Skeletal muscle tissue (tissue), 4 donors: ENCODE measurements around the gene OR2B2. TPM values are rescaled to one million over a fixed set of nuclear protein-coding genes. Genes with fewer than 3 reads are reported as not detected.
"Not testable (repeated sequence)": the region's sequence is repeated elsewhere in the genome, so short reads cannot be mapped to it uniquely, and the experiment has no call there.

Source experiments
- H3K27ac ChIP-seq: one replicate; pipeline ENCODE4 v1.7.0; 2013; ENCODE audit warnings: mild to moderate bottlenecking, low read depth, low read length, inconsistent platforms
- H3K27me3 ChIP-seq, 3 donors: one replicate each; pipeline ENCODE4 v1.7.0; 2013; ENCODE audit warnings: low read length in 3 of 3; ENCODE audit not compliant: control insufficient read depth in 3 of 3, insufficient read depth in 3 of 3
- H3K36me3 ChIP-seq, 3 donors: one replicate each; pipeline ENCODE4 v1.7.0; 2013; ENCODE audit warnings: low read length in 3 of 3; ENCODE audit not compliant: control insufficient read depth in 3 of 3, insufficient read depth in 3 of 3
- H3K4me1 ChIP-seq, 3 donors: one replicate each; pipeline ENCODE4 v1.7.0; 2013; ENCODE audit warnings: low read length in 3 of 3, mild to moderate bottlenecking in 3 of 3; ENCODE audit not compliant: control insufficient read depth in 3 of 3, insufficient read depth in 3 of 3
- H3K4me3 ChIP-seq, 3 donors: one replicate each; pipeline ENCODE4 v1.7.0; 2013; ENCODE audit warnings: low read length in 3 of 3
- H3K9ac ChIP-seq, 3 donors: one replicate each; pipeline ENCODE4 v1.7.0; 2013; ENCODE audit warnings: low read length in 3 of 3, mild to moderate bottlenecking in 3 of 3, moderate library complexity in 2 of 3, low read depth in 1 of 3
- H3K9me3 ChIP-seq, 3 donors: one replicate each; pipeline ENCODE4 v1.7.0; 2013; ENCODE audit warnings: low read length in 3 of 3; ENCODE audit not compliant: control insufficient read depth in 3 of 3
- total RNA-seq: library from RNA; depleted of rRNA; stranded (reverse); fragments of >200 nt; gene quantifications from one replicate; pipeline ENCODE4 v1.2.3, GENCODE V29; 2014
- donor health status: Osteomylitis.

Gene OR2B2
- total RNA-seq, result not detected

- Histone ChIP-seq H3K27ac (no peak within 1 kb of the TSS), H3K36me3 (no peaks in the 10 kb centered on the region), H3K9me3 (no peaks in the 10 kb centered on the region), H3K9ac (no peak within 1 kb of the TSS), H3K4me3 (no peak within 1 kb of the TSS), H3K27me3 (peaks cover 0 to 3% (median 0%) of the 10 kb centered on the region in 3 donors), H3K4me1 (no peaks in the 10 kb centered on the region)
Observed at GRCh38 chr6:27911956-27912446, at the start of gene OR2B2. TSS of gene OR2B2 (minus strand) at chr6:27912396. CDS start at chr6:27912319, 77 bp downstream.

GRCh38 chr6:27957516-27957915, 45.3 kb upstream of the OR2B2 start:
- Histone ChIP-seq H3K4me1 (no peaks in the 10 kb centered on the region), H3K9me3 (no peaks in the 10 kb centered on the region), H3K36me3 (no peaks in the 10 kb centered on the region), H3K27me3 (peaks cover 0 to 3% (median 0%) of the 10 kb centered on the region in 3 donors), H3K4me3 (no peak overlapping the region), H3K27ac (no peak overlapping the region), H3K9ac (no peak overlapping the region)

- no peaks in the 10 kb centered on the region for H3K4me1 ChIP-seq
Observed at GRCh38 chr6:27956941-27957340, 44.7 kb upstream of the OR2B2 start, which contains the start of gene OR2B6. TSS of gene OR2B6 (plus strand) at chr6:27957241. CDS start at chr6:27957241, 0 bp downstream.

GRCh38 chr6:27951040-27951439, 38.8 kb upstream of the OR2B2 start:
- Histone ChIP-seq H3K27ac (no peak overlapping the region), H3K36me3 (no peaks in the 10 kb centered on the region), H3K9me3 (no peaks in the 10 kb centered on the region), H3K27me3 (no peaks in the 10 kb centered on the region), H3K4me1 (no peaks in the 10 kb centered on the region), H3K9ac (no peak overlapping the region), H3K4me3 (no peak overlapping the region)

More at GRCh38 chr6:27956941-27957340, 44.7 kb upstream of the OR2B2 start, which contains the start of gene OR2B6:
- peaks cover 0 to 3% (median 0%) of the 10 kb centered on the region in 3 donors for H3K27me3 ChIP-seq
- no peak within 1 kb of the TSS for H3K4me3 ChIP-seq
- no peak within 1 kb of the TSS for H3K9ac ChIP-seq
- H3K27ac ChIP-seq, result no peak within 1 kb of the TSS
- H3K36me3 ChIP-seq, result no peaks in the 10 kb centered on the region
- no peaks in the 10 kb centered on the region for H3K9me3 ChIP-seq

GRCh38 chr6:27948237-27948636, 36.0 kb upstream of the OR2B2 start:
- Histone ChIP-seq H3K9me3 (peaks cover 0 to 2% (median 0%) of the 10 kb centered on the region in 3 donors), H3K27ac (no peak overlapping the region), H3K9ac (no peak overlapping the region), H3K4me3 (no peak overlapping the region), H3K27me3 (no peaks in the 10 kb centered on the region), H3K36me3 (no peaks in the 10 kb centered on the region), H3K4me1 (no peaks in the 10 kb centered on the region)

- H3K9ac ChIP-seq, H3K36me3 ChIP-seq, H3K27me3 ChIP-seq, H3K4me3 ChIP-seq, H3K4me1 ChIP-seq, H3K27ac ChIP-seq, H3K9me3 ChIP-seq: not testable (repeated sequence)
Observed at GRCh38 chr6:27943072-27943471, 30.9 kb upstream of the OR2B2 start.

- H3K36me3 ChIP-seq, result no peaks in the 10 kb centered on the region
- no peak overlapping the region for H3K9ac ChIP-seq
- H3K4me1 ChIP-seq, result no peaks in the 10 kb centered on the region
- H3K27me3 ChIP-seq, result peaks cover 0 to 5% (median 3%) of the 10 kb centered on the region in 3 donors
- no peak overlapping the region for H3K27ac ChIP-seq
- H3K9me3 ChIP-seq, result peaks cover 0 to 1% (median 0%) of the 10 kb centered on the region in 3 donors
- H3K4me3 ChIP-seq, result no peak overlapping the region
Observed at GRCh38 chr6:27940766-27941165, 28.6 kb upstream of the OR2B2 start.

GRCh38 chr6:27931209-27931608, 19.0 kb upstream of the OR2B2 start:
- Histone ChIP-seq H3K4me1 (no peaks in the 10 kb centered on the region), H3K27me3 (no peaks in the 10 kb centered on the region)

GRCh38 chr6:27929930-27930329, 17.7 kb upstream of the OR2B2 start:
- not testable (repeated sequence) for H3K27ac ChIP-seq, H3K9me3 ChIP-seq, H3K4me3 ChIP-seq, H3K27me3 ChIP-seq, H3K36me3 ChIP-seq, H3K4me1 ChIP-seq, H3K9ac ChIP-seq

More at GRCh38 chr6:27931209-27931608, 19.0 kb upstream of the OR2B2 start:
- Histone ChIP-seq H3K9ac (no peak overlapping the region), H3K36me3 (no peaks in the 10 kb centered on the region), H3K4me3 (no peak overlapping the region), H3K27ac (no peak overlapping the region), H3K9me3 (no peaks in the 10 kb centered on the region)

- H3K9ac ChIP-seq, H3K27me3 ChIP-seq, H3K4me1 ChIP-seq, H3K4me3 ChIP-seq, H3K9me3 ChIP-seq, H3K27ac ChIP-seq, H3K36me3 ChIP-seq: not testable (repeated sequence)
Observed at GRCh38 chr6:27928041-27928440, 15.8 kb upstream of the OR2B2 start.
